ENCODE results near the gene TFEB. TPM values are rescaled to one million over a fixed set of nuclear protein-coding genes. Genes with fewer than 3 reads are reported as not detected.

TFEB gene
- total and polyA plus RNA-seq, 10 of the 15 experiments (the other 5 are each of a cell fraction or from before 2014, with no cell fraction given), result 0.84 to 108 (median 60.8) TPM

DNA sequence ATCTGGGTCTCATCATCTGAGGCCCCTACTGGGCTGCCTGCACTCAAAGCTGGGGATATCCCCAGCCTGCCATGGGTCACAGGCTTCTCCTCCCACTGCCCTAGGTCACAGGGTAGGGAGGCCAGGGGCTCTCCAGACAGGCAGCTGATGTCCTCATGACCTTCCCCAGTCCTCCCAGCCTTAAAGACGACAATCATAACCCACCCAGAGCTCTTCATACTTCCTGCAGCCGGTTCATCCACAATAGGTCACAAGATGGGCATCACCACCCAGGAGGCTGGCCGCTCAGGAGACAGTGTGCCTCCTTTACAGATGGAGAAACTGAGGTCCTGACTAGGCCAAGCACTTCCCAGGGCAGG, 15.2 kb downstream of the TFEB start:
- Histone ChIP-seq H3K27ac (ENCODE audit: control insufficient read depth, insufficient read depth) (peak overlapping the region; percentile 97), H3K36me3 (ENCODE audit: control insufficient read depth in 2 of 2, insufficient read depth in 2 of 2, low read length in 1 of 2) (peaks cover 2 to 8% of the 10 kb centered on the region in 2 experiments; a peak in 3 of 4 replicates), H3K4me1 (ENCODE audit: control insufficient read depth, insufficient read depth, low read length) (peaks cover 80% of the 10 kb centered on the region), H3K9ac (ENCODE audit: control insufficient read depth, insufficient read depth, low read length) (peak overlapping the region; percentile 91), H3K79me2 (ENCODE audit: control insufficient read depth, insufficient read depth, low read length) (peaks cover 98% of the 10 kb centered on the region), H3K27me3 (replicated peaks in 1 of 2; ENCODE audit: control insufficient read depth in 2 of 2, insufficient read depth in 2 of 2, low read length in 1 of 2) (no peaks in the 10 kb centered on the region), H4K20me1 (ENCODE audit: control insufficient read depth, insufficient read depth) (peaks cover 2% of the 10 kb centered on the region; the same call in 1 of the 2 replicates), H3K9me3 (replicated peaks; ENCODE audit: control insufficient read depth, insufficient read depth, low read length) (no peaks in the 10 kb centered on the region), H3K4me3 (peak overlapping the region; percentile 61), H2AFZ (ENCODE audit: control insufficient read depth, low read depth, low read length) (no peak overlapping the region), H3K4me2 (ENCODE audit: control insufficient read depth, insufficient read depth) (peak overlapping the region; percentile 99)
- no TSS peak for BruUV-seq (replicated peaks)
- intact Hi-C loops (cut with micrococcal nuclease; ENCODE audit: unreplicated experiment) (no loop called here), in situ Hi-C loops (cut with MboI) (no loop called here)
- ATAC-seq (peak; percentile 40), FAIRE-seq (no peak), DNase-seq (ENCODE audit: low read depth, low spot score) (no peak)
- SMC1A ChIA-PET (ENCODE audit: uncharacterized antibody, unreplicated experiment), result interaction anchor here (0.7 to 7.7 kb wide), 5 partner anchors 11 to 325 kb away, joined by 3 to 151 read pairs (median 4); no protein-coding TSS in a partner anchor
- CTCF ChIA-PET, result interaction anchor here (0.7 to 6.9 kb wide), 4 partner anchors 12 to 296 kb away, joined by 4 to 84 read pairs (median 31); partner anchors contain the start of gene TFEB
- RAD21 ChIA-PET (ENCODE audit: unreplicated experiment), result interaction anchor here (1.2 to 14.4 kb wide), 6 partner anchors 9 to 386 kb away, joined by 3 to 300 read pairs (median 4); partner anchors contain the start of genes BYSL and MED20
- POLR2A ChIA-PET, result interaction anchor here (2.9 to 13.0 kb wide), 3 partner anchors 11 to 386 kb away, joined by 13 to 293 read pairs (median 210); partner anchors contain the start of gene TFEB
- WGBS (ENCODE audit: insufficient coverage, insufficient replicate concordance, low lambda C conversion rate, missing lambda C conversion rate), result 4% methylated on average over 3 of the region's 3 CpGs
- no peak for TF ChIP-seq RCOR1 (conservative IDR thresholded peaks at IDR 0.05; ENCODE audit: low read depth, low read length)
- 0 out of 2 replicates have a peak, but pooled peaks have one; percentile 16 for TF ChIP-seq NBN (IDR thresholded peaks at IDR 0.05)
- peak; percentile 96 for TF ChIP-seq NR2F1 (conservative IDR thresholded peaks at IDR 0.05)
- TF ChIP-seq RUNX3 (IDR thresholded peaks at IDR 0.05; ENCODE audit: low read length), result peak; percentile 5; the same call in 1 of the 2 replicates
- peak; percentile 63; the same call in 1 of the 2 replicates for TF ChIP-seq IKZF1 (conservative IDR thresholded peaks at IDR 0.05)
- peak; percentile 79 for TF ChIP-seq NR2C1 (IDR thresholded peaks at IDR 0.05)
- no peak for TF ChIP-seq HDAC2 (IDR thresholded peaks at IDR 0.05)
- TF ChIP-seq RB1 (IDR thresholded peaks at IDR 0.05; ENCODE audit: borderline replicate concordance), result no peak
- 0 out of 4 replicates have a peak, but pooled peaks of 1 of the 2 experiments have one; percentile 4 for TF ChIP-seq BHLHE40 (IDR thresholded peaks at IDR 0.05; ENCODE audit: borderline replicate concordance in 1 of 2, low read depth in 2 of 2, low read length in 1 of 2)
- no peak for TF ChIP-seq CEBPB (IDR thresholded peaks at IDR 0.05; ENCODE audit: borderline replicate concordance in 1 of 2, low read depth in 2 of 2, low read length in 2 of 2)
- 0 out of 2 replicates have a peak, but pooled peaks have one; percentile 27 for TF ChIP-seq ATF7 (IDR thresholded peaks at IDR 0.05; ENCODE audit: low read depth)
- no peak for TF ChIP-seq RBBP5 (conservative IDR thresholded peaks at IDR 0.05)
- peak; percentile 56; the same call in 1 of the 2 replicates for TF ChIP-seq POLR2AphosphoS5 (IDR thresholded peaks at IDR 0.05; ENCODE audit: low read length)
- TF ChIP-seq GATAD2B (conservative IDR thresholded peaks at IDR 0.05; ENCODE audit: low read depth), result 0 out of 2 replicates have a peak, but pooled peaks have one; percentile 12
- TF ChIP-seq, protein P1, sequence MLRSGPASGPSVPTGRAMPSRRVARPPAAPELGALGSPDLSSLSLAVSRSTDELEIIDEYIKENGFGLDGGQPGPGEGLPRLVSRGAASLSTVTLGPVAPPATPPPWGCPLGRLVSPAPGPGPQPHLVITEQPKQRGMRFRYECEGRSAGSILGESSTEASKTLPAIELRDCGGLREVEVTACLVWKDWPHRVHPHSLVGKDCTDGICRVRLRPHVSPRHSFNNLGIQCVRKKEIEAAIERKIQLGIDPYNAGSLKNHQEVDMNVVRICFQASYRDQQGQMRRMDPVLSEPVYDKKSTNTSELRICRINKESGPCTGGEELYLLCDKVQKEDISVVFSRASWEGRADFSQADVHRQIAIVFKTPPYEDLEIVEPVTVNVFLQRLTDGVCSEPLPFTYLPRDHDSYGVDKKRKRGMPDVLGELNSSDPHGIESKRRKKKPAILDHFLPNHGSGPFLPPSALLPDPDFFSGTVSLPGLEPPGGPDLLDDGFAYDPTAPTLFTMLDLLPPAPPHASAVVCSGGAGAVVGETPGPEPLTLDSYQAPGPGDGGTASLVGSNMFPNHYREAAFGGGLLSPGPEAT (IDR thresholded peaks at IDR 0.05; ENCODE audit: low read depth), result peak; percentile 84
- TF ChIP-seq, protein P2, sequence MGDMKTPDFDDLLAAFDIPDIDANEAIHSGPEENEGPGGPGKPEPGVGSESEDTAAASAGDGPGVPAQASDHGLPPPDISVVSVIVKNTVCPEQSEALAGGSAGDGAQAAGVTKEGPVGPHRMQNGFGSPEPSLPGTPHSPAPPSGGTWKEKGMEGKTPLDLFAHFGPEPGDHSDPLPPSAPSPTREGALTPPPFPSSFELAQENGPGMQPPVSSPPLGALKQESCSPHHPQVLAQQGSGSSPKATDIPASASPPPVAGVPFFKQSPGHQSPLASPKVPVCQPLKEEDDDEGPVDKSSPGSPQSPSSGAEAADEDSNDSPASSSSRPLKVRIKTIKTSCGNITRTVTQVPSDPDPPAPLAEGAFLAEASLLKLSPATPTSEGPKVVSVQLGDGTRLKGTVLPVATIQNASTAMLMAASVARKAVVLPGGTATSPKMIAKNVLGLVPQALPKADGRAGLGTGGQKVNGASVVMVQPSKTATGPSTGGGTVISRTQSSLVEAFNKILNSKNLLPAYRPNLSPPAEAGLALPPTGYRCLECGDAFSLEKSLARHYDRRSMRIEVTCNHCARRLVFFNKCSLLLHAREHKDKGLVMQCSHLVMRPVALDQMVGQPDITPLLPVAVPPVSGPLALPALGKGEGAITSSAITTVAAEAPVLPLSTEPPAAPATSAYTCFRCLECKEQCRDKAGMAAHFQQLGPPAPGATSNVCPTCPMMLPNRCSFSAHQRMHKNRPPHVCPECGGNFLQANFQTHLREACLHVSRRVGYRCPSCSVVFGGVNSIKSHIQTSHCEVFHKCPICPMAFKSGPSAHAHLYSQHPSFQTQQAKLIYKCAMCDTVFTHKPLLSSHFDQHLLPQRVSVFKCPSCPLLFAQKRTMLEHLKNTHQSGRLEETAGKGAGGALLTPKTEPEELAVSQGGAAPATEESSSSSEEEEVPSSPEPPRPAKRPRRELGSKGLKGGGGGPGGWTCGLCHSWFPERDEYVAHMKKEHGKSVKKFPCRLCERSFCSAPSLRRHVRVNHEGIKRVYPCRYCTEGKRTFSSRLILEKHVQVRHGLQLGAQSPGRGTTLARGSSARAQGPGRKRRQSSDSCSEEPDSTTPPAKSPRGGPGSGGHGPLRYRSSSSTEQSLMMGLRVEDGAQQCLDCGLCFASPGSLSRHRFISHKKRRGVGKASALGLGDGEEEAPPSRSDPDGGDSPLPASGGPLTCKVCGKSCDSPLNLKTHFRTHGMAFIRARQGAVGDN (IDR thresholded peaks at IDR 0.05), result peak; percentile 33; the same call in 1 of the 2 replicates
- TF ChIP-seq CREM (IDR thresholded peaks at IDR 0.05; ENCODE audit: low read depth), result 0 out of 2 replicates have a peak, but pooled peaks have one; percentile 21
- TF ChIP-seq, protein P3, sequence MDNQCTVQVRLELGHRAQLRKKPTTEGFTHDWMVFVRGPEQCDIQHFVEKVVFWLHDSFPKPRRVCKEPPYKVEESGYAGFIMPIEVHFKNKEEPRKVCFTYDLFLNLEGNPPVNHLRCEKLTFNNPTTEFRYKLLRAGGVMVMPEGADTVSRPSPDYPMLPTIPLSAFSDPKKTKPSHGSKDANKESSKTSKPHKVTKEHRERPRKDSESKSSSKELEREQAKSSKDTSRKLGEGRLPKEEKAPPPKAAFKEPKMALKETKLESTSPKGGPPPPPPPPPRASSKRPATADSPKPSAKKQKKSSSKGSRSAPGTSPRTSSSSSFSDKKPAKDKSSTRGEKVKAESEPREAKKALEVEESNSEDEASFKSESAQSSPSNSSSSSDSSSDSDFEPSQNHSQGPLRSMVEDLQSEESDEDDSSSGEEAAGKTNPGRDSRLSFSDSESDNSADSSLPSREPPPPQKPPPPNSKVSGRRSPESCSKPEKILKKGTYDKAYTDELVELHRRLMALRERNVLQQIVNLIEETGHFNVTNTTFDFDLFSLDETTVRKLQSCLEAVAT (IDR thresholded peaks at IDR 0.05), result peak; percentile 59; the same call in 1 of the 2 replicates
- TF ChIP-seq POLR2A (IDR thresholded peaks at IDR 0.05; ENCODE audit: low read depth, low read length), result peak; percentile 53; the same call in 1 of the 2 replicates

Data from GM12878 (cell line).